ENCODE results near the gene CDK3. TPM values are rescaled to one million over a fixed set of nuclear protein-coding genes. Genes with fewer than 3 reads are reported as not detected.

CDK3 gene
- total RNA-seq, 2 donors from 2014 or later = 8.0 to 9.0 TPM

DNA sequence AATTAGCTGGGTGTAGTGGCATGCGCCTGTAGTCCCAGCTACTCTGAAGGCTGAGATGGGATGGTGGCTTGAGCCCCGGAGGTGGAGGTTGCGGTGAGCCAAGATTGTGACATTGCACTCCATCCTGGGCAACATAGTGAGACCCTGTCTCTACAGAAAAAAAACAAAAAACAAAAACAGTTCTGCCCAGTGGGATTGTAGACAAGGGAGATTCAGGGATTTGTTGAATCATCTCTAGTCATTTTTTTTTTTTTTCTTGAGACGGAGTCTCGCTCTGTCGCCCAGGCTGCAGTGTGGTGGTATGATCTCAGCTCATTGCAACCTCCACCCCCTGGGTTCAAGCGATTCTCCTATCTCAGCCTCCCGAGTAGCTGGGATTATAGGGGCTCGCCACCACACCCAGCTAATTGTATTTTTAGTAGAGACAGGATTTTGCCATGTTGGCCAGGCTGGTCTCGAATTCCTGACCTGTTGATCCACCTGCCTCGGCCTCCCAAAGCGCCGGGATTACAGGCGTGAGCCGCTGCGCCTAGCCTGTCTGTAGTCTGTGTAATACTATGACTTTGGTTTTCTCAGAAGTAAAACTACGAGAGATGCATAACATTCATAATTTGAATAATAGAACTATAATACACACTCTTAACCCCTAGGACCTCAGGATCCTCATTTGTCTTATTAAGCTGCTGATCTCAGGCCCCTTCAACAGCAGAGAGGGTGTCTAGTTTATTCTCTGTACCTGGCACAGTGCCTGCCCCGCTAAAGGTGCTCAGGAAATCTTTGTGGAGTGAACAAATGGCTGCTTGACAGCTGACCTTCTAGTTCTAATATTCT lies 20.3 kb upstream of the CDK3 start:
- peak overlapping the region; percentile 100 for H3K27ac Mint-ChIP-seq
- peaks cover 15% of the 10 kb centered on the region for H3K4me1 Mint-ChIP-seq
- H3K9me3 Mint-ChIP-seq = no peaks in the 10 kb centered on the region
- H3K4me3 Mint-ChIP-seq = peak overlapping the region; percentile 100
- H3K27me3 Mint-ChIP-seq = no peaks in the 10 kb centered on the region
- no peak for ATAC-seq (replicated peaks)
- H3K36me3 Mint-ChIP-seq (ENCODE audit: low read depth) = peaks cover 19% of the 10 kb centered on the region

DNA sequence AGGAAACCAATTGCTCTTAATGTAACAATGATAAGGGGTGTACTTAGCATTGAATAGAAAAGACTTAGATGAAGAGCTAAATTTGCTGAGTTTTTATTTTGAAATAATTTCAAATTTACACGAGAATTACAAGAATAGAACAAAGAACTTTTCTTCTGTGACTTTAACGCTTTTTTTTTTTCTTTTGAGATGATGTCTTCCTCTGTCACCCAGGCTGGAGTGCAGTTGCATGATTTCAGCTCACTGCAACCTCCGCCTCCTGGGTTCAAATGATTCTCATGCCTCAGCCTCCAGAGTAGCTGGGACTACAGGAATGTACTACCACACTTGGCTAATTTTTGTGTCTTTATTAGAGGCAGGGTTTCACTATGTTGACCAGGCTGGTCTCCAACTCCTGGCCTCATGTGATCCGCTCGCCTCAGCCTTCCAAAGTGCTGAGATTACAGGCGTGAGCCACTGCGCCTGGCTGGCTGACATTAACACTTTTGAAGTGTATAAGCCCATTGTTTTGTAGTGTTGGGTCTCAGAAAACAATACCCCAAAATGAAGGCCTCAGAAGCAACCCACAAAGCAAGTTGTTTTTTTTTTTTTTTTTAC lies 19.5 kb upstream of the CDK3 start:
- H3K9me3 Mint-ChIP-seq = no peaks in the 10 kb centered on the region
- peaks cover 11% of the 10 kb centered on the region for H3K36me3 Mint-ChIP-seq (ENCODE audit: low read depth)
- peaks cover 13% of the 10 kb centered on the region for H3K4me1 Mint-ChIP-seq
- no peak for ATAC-seq (replicated peaks)
- peak overlapping the region; percentile 63 for H3K27ac Mint-ChIP-seq
- H3K4me3 Mint-ChIP-seq = peak overlapping the region; percentile 100
- H3K27me3 Mint-ChIP-seq = no peaks in the 10 kb centered on the region

DNA sequence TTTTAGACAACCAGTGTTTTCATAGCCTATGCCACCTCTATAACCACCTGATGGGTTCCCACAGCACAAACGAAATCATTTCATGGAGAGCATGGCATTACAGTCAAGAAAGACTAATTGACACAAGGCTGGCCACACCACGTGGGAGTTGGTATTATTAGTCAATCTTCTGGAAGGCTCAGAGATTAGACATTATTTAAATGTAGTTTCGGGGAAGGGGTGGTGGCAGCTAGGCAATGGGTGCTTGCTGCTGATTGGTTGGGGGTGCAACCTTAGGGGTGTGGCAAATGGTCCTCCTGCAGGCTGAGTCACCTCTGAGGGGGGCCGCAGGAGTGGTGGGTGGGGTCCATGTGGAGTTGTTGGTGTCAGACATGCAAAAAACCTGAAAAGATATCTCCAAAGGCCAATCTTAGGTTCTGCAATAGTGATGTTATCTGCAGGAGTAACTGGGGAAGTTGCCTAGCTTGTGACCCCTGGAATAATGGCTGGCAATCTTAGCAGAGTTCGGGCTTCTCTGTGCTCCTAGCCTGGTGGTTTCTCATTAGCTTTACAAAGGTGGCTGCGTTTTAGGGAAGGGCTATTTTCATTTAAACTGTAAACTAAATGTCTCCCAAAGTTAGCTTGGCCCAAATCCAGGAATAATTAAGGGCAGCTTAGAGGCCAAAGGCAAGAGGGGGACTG lies 17.0 kb upstream of the CDK3 start:
- Mint-ChIP-seq H3K4me1 (peaks cover 10% of the 10 kb centered on the region), H3K36me3 (ENCODE audit: low read depth) (peaks cover 5% of the 10 kb centered on the region), H3K27me3 (no peaks in the 10 kb centered on the region), H3K9me3 (no peaks in the 10 kb centered on the region), H3K4me3 (no peak overlapping the region), H3K27ac (no peak overlapping the region)
- ATAC-seq (replicated peaks) = no peak

DNA sequence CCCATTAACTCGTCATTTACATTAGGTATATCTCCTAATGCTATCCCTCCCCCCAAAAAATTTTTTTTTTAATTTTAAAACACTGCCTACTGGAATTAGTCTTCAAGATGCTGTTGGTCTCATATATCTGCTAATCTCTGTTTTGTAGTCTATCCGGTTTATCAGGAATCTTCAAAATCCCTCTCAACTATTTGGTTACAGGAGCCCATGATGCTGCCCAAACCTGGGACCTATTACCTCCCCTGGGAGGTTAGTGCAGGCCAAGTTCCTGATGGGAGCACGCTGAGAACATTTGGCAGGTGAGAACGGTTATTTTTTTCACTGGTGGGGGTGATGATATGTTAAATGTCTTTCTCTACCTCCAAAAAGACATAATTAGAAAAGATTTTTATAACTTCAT lies 14.7 kb upstream of the CDK3 start:
- no peak overlapping the region for H3K27ac Mint-ChIP-seq
- H3K27me3 Mint-ChIP-seq = no peaks in the 10 kb centered on the region
- H3K4me3 Mint-ChIP-seq = no peak overlapping the region
- no peak for ATAC-seq (replicated peaks)
- H3K36me3 Mint-ChIP-seq (ENCODE audit: low read depth) = no peaks in the 10 kb centered on the region
- H3K9me3 Mint-ChIP-seq = no peaks in the 10 kb centered on the region
- H3K4me1 Mint-ChIP-seq = peaks cover 6% of the 10 kb centered on the region

DNA sequence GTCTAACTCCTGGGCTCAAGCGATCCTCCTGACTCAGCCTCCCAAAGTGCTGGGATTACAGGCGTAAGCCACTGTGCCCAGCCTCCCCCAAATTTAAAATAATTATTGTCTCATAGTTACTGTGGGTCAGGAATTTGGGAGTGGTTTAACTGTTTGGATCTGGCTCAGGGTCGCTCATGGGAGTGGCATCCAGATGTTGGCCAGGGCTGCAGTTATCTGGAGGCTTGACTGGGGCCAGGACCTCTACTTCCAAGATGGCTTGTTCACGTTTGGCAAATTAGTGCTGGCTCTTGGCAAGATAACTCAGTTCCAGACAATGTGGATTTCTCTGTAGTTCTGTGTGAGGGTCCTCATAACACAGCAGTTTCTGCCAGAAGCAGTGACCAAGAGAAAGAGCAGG lies 13.6 kb upstream of the CDK3 start:
- Mint-ChIP-seq H3K36me3 (ENCODE audit: low read depth) (peaks cover 10% of the 10 kb centered on the region), H3K4me3 (no peak overlapping the region), H3K9me3 (no peaks in the 10 kb centered on the region), H3K4me1 (peaks cover 5% of the 10 kb centered on the region), H3K27me3 (no peaks in the 10 kb centered on the region), H3K27ac (no peak overlapping the region)
- no peak for ATAC-seq (replicated peaks)

DNA sequence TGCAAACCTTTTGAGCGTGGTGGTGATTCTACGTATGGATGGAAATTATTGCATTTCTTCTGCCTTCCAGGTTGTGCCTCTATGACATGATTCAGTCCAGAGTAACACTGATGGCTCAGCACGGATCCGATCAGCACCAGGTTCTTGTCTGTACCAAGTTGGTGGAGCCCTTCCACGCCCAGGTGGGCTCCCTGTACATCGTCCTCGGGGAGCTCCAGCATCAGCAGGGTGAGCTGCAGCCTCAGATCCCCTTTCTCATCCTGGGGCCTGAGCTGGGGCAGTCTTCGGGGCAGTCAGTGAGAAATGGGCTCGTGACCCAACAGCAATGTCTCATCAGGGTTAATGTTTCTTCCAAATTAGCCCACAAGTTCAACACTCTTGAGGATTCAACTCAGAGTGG lies 9.3 kb upstream of the CDK3 start:
- ATAC-seq (replicated peaks) = no peak
- Mint-ChIP-seq H3K27ac (no peak overlapping the region), H3K4me1 (no peaks in the 10 kb centered on the region), H3K4me3 (no peak overlapping the region), H3K36me3 (ENCODE audit: low read depth) (peaks cover 21% of the 10 kb centered on the region), H3K27me3 (no peaks in the 10 kb centered on the region), H3K9me3 (no peaks in the 10 kb centered on the region)

DNA sequence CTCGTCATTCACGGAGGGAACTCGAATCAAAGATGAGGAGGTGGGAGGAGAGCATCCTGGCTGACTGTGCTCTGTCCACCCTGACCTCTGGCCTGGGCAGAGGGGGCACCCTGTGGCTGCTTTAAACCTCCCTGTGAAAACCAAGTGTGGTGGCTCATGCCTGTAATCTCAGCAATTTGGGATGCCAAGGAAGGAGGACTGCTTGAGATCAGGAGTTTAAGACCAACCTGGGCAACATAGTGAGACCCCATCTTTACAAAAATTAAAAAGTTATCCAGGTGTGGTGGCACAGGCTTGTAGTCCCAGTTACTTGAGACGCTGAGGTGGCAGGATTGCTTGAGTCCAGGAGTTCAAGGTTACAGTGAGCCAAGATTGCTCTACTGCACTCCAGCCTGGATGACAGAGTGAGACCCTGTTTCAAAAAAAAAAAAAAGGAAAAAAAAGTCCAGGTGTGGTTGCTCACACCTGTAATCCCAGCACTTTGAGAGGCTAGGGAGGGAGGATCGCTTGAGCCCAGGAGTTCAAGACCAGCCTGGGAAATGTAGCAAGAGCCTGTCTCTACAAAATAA lies 5.8 kb upstream of the CDK3 start:
- ATAC-seq (replicated peaks) = no peak
- H3K4me3 Mint-ChIP-seq = no peak overlapping the region
- no peaks in the 10 kb centered on the region for H3K27me3 Mint-ChIP-seq

DNA sequence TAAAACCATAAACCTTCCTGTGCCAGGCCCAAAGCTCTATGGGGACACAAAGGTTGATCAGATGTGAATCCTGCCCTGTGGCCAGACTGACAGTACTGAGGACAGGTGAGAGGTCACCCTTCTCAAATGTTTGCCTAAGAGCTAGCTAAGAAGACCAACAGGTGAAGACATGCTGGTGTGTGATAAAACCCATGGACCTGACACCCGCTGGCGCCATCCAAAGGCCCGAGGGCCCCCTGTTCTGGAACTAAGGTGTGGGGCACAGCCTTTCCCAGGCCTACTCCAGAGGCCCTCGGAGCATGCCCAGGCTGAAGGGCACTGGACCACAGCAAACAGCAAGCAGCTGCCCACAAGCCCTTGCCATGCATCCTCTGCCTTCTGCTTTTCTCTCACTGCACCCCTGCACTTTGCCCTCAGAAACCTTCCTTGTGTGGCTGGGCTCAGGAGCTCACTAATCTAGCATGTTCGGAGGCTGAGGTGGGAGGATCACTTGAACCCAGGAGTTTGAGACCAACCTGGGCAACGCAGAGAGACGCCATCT lies 5.2 kb upstream of the CDK3 start:
- peaks cover 21% of the 10 kb centered on the region for H3K36me3 Mint-ChIP-seq (ENCODE audit: low read depth)
- H3K4me3 Mint-ChIP-seq = no peak overlapping the region
- H3K27ac Mint-ChIP-seq = no peak overlapping the region
- peaks cover 14% of the 10 kb centered on the region for H3K4me1 Mint-ChIP-seq
- no peaks in the 10 kb centered on the region for H3K9me3 Mint-ChIP-seq
- H3K27me3 Mint-ChIP-seq = no peaks in the 10 kb centered on the region
- ATAC-seq (replicated peaks) = no peak

More for the DNA sequence above, 5.8 kb upstream of the CDK3 start:
- Mint-ChIP-seq H3K36me3 (ENCODE audit: low read depth) (peaks cover 21% of the 10 kb centered on the region), H3K4me1 (peaks cover 14% of the 10 kb centered on the region), H3K9me3 (no peaks in the 10 kb centered on the region), H3K27ac (no peak overlapping the region)

DNA sequence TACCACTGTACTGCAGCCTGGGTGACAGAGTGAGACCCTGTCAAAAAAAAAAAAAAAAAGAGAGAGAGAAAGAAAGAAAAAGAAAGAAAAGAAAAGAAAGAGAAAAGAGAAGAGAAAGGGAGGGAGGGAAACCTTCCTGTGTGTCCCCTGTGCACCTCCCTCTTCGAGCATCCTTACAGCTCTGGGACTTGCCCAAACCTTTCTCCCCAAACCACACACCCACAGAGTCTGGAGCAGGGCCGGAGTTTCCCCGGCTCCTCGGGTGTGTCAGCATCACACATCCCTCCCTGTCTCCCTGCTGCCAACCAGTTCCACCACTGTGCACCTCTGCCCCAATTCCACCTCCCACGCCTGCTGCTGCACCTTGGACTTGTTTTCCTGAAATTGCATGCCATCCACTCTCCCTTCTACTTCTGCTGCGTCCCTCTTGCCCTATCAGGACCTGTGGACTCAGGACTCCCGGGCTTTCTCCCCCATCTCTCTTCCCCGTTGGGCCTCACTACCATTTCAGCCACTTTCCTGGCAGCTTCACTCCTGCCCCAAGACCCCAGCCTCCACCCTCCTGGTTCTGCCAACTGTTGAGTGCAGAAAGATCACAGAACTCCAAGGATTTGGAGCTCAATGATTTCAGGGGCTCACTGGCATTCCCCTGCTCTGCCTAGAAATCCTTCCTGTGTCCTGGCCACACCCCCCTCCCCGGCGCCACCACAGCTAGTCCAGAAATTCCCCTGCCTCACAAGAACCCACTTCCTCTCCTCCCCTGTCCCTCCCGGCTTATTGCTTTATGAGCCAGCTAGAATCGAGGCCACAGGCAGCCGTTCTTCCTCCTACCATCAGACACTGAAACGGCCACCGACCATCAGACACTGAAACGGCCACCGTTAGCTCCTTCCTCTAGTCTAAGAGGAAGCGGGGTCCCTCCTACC lies 3.7 kb upstream of the CDK3 start:
- Mint-ChIP-seq H3K27me3 (no peaks in the 10 kb centered on the region), H3K27ac (peak overlapping the region; percentile 97), H3K9me3 (no peaks in the 10 kb centered on the region), H3K4me3 (peak overlapping the region; percentile 91), H3K4me1 (peaks cover 14% of the 10 kb centered on the region), H3K36me3 (ENCODE audit: low read depth) (peaks cover 12% of the 10 kb centered on the region)
- ATAC-seq (replicated peaks) = peak; percentile 92

DNA sequence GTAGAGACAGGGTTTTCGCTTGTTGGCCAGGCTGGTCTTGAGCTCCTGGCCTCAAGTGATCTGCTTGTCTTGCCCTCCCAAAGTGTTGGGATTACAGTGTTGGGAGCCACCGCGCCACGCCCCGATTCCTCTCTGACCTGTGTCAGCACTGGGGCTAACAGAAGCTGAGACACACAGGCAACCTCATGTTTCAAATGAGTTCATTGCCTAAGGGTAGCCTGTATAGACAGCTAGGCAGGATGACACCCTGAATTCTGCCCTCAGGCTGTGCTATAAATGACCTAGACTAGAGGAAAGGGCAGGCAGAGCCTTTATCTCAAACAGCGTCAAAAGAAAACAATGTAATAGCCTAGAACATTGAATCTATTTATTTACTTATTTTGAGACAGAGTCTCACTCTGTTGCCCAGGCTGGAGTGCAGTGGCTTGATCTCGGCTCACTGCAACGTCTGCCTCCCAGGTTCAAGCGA lies 2.3 kb upstream of the CDK3 start:
- Mint-ChIP-seq H3K27me3 (no peaks in the 10 kb centered on the region), H3K9me3 (no peaks in the 10 kb centered on the region), H3K27ac (peak overlapping the region; percentile 97), H3K36me3 (ENCODE audit: low read depth) (peaks cover 1% of the 10 kb centered on the region), H3K4me1 (peaks cover 14% of the 10 kb centered on the region), H3K4me3 (peak overlapping the region; percentile 91)
- ATAC-seq (replicated peaks) = no peak

DNA sequence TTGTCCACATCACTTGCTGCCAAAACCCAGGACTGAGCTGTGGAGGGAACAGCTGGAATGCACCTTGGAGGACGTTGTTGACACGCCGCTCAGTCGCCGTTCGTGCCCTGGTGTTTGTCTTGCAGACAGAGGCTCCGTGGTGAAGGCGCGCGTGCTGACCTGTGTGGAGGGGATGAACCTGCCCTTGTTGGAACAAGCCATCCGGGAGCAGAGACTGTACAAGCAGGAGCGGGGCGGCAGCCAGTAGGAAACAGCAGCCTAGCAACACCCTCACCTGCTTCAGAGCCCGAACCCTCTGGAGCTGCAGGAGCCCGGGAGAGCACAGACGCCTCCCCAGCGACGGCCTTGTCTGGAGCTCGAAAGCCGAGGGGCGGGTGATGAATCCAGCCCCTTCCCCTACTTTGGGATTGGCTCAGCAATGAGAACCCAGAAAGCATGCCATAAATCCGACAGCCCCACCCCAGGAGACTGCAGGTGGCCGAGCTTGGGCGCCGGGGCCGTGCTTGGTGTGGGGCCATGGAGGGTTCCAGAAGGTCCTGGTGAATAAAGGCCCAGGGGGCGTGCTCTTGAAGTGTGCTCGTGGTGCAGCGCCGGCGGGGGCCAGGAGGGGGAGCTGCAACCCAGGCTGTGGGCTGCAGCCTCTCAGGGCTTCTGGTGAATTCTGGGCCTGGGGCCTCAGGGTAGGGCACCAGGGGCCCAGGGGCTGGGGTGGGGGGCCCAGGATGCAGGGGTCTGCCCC lies 470 bp upstream of the CDK3 start:
- no peaks in the 10 kb centered on the region for H3K36me3 Mint-ChIP-seq (ENCODE audit: low read depth)
- peaks cover 14% of the 10 kb centered on the region for H3K4me1 Mint-ChIP-seq
- no peaks in the 10 kb centered on the region for H3K27me3 Mint-ChIP-seq
- H3K9me3 Mint-ChIP-seq = no peaks in the 10 kb centered on the region
- no peak overlapping the region for H3K27ac Mint-ChIP-seq
- peak; percentile 30 for ATAC-seq (replicated peaks)
- no peak overlapping the region for H3K4me3 Mint-ChIP-seq

DNA sequence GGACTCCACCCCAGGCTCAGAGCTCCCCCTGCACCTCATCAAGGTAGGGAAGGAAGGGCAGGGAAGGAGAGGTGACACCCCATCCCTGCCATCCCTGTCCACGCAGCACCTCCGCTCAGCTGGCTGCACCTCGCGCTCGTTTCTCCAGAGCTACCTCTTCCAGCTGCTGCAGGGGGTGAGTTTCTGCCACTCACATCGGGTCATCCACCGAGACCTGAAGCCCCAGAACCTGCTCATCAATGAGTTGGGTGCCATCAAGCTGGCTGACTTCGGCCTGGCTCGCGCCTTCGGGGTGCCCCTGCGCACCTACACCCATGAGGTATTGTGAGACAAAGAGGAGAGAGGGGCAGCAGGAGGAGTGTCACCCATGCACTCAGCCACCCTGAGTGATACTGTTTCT lies 1.4 kb downstream of the CDK3 start:
- no peak overlapping the region for H3K27ac Mint-ChIP-seq
- peaks cover 7% of the 10 kb centered on the region for H3K4me1 Mint-ChIP-seq
- ATAC-seq (replicated peaks) = no peak
- no peaks in the 10 kb centered on the region for H3K9me3 Mint-ChIP-seq
- no peak overlapping the region for H3K4me3 Mint-ChIP-seq
- no peaks in the 10 kb centered on the region for H3K36me3 Mint-ChIP-seq (ENCODE audit: low read depth)
- no peaks in the 10 kb centered on the region for H3K27me3 Mint-ChIP-seq

DNA sequence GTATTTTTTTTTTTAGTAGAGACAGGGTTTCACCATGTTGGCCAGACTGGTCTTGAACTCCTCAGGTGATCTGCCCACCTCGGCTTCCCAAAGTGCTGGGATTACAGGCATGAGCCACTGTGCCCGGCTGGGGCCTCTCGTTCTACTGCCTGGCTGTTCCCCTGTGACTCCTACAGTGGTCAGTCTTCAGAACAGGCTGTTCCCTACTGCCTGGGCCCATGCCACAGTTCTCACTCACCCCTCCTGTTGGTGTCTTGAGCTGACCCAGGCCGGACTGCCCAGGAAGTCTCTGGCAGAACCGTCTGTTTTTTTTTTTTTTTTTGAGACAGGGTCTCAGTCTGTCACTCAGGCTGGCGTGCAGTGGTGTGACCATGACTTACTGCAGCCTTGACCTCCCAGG lies 3.3 kb downstream of the CDK3 start:
- Mint-ChIP-seq H3K4me1 (no peaks in the 10 kb centered on the region), H3K27me3 (no peaks in the 10 kb centered on the region), H3K4me3 (no peak overlapping the region), H3K9me3 (no peaks in the 10 kb centered on the region), H3K27ac (peak overlapping the region; percentile 39), H3K36me3 (ENCODE audit: low read depth) (no peaks in the 10 kb centered on the region)
- no peak for ATAC-seq (replicated peaks)

Data from activated T-helper 17 cell treated with anti-CD3 and anti-CD28 coated beads, Interleukin-2, amount 50 U/mL, for 72 hours (primary cell).